ENCODE data around the gene PARP15. TPM values are rescaled to one million over a fixed set of nuclear protein-coding genes. Genes with fewer than 3 reads are reported as not detected.

Gene PARP15
- total RNA-seq, 1 experiment from 2014 or later, result 0.24 TPM

- WGBS (ENCODE audit: extremely low coverage, insufficient read length, low lambda C conversion rate), result no CpG with 5 or more reads among the region's 2 CpGs
Observed at GRCh38 chr3:122530164-122530563, 47.3 kb upstream of the PARP15 start.

More at GRCh38 chr3:122530164-122530563, 47.3 kb upstream of the PARP15 start:
- Histone ChIP-seq H3K79me2 (ENCODE audit: insufficient read depth, low read length) (no peaks in the 10 kb centered on the region), H2BK12ac (ENCODE audit: insufficient read length, low read depth, low read length) (no peak overlapping the region), H3K23me2 (ENCODE audit: insufficient read length, low read depth, low read length, poor library complexity, severe bottlenecking) (no peaks in the 10 kb centered on the region), H3K4ac (ENCODE audit: low read depth, low read length) (no peak overlapping the region), H3K18ac (ENCODE audit: insufficient read length, low read depth, low read length) (no peak overlapping the region), H3K4me2 (ENCODE audit: insufficient read depth, insufficient read length, low read length) (no peak overlapping the region), H4K5ac (ENCODE audit: insufficient read length, low read depth, low read length) (no peak overlapping the region), H3K56ac (ENCODE audit: insufficient read length, low read depth, low read length) (no peak overlapping the region), H3K23ac (ENCODE audit: insufficient read length, low read depth, low read length) (no peak overlapping the region), H3K79me1 (ENCODE audit: insufficient read depth, low read depth, low read length, poor library complexity, severe bottlenecking) (no peaks in the 10 kb centered on the region), H3K4me1 (ENCODE audit: insufficient read depth, low read length) (no peaks in the 10 kb centered on the region), H3K9me3 (ENCODE audit: control insufficient read depth, low read depth, low read length) (no peaks in the 10 kb centered on the region), H2BK20ac (ENCODE audit: low read depth, low read length, poor library complexity, severe bottlenecking) (no peak overlapping the region), H3K14ac (ENCODE audit: insufficient read depth, low read length) (no peak overlapping the region), H4K8ac (replicated peaks; ENCODE audit: insufficient read length, low read depth, low read length) (no peak overlapping the region), H3T11ph (ENCODE audit: low read length) (no peak overlapping the region), H2BK15ac (ENCODE audit: low read depth, low read length) (no peak overlapping the region), H2BK120ac (ENCODE audit: low read depth, low read length, poor library complexity, severe bottlenecking) (no peak overlapping the region), H3K27me3 (ENCODE audit: insufficient read depth, low read length) (no peaks in the 10 kb centered on the region), H2AK5ac (ENCODE audit: insufficient read length, low read length) (no peak overlapping the region), H2BK5ac (ENCODE audit: insufficient read length, low read length) (no peak overlapping the region), H2AFZ (ENCODE audit: low read length) (no peak overlapping the region), H3K27ac (ENCODE audit: insufficient read length, low read depth, low read length) (no peak overlapping the region), H4K20me1 (ENCODE audit: control insufficient read depth, insufficient read depth, insufficient read length) (no peaks in the 10 kb centered on the region), H4K91ac (ENCODE audit: insufficient read length, low read depth, low read length) (no peak overlapping the region), H3K9ac (ENCODE audit: extremely low read depth, insufficient read length, low read length) (no peak overlapping the region)
- TF ChIP-seq CTCF (conservative IDR thresholded peaks at IDR 0.05), result no peak
- Mint-ChIP-seq H3K27ac (no peak overlapping the region), H3K4me1 (peaks cover under 1 to 2% of the 10 kb centered on the region in 2 experiments; a peak in 1 of 4 replicates), H3K27me3 (ENCODE audit: low read depth) (no peaks in the 10 kb centered on the region), H3K4me3 (no peak overlapping the region), H3K9me3 (no peaks in the 10 kb centered on the region), H3K36me3 (ENCODE audit: insufficient read depth in 1 of 3, low read depth in 3 of 3) (no peaks in the 10 kb centered on the region; a peak in 1 of 7 replicates)
- no peak for DNase-seq
